C4-2B (cell line): ENCODE results near the gene KDM4F.
"Not testable (repeated sequence)": the region's sequence is repeated elsewhere in the genome, so short reads cannot be mapped to it uniquely, and the experiment has no call there.

Experiments
- H3K27ac ChIP-seq: fragments of 450-650 bp; 2 replicates; pipeline ENCODE4 v1.5.1; 2017
- CTCF ChIP-seq: fragments of 450-650 bp; conservative IDR thresholded peaks from 2 replicates; pipeline ENCODE4 v1.5.1; 2017; ENCODE audit warnings: mild to moderate bottlenecking
- ZFX ChIP-seq: fragments of 450-650 bp; IDR thresholded peaks from 2 replicates; pipeline ENCODE4 v1.6.1; 2017

Gene KDM4F

GRCh38 chr11:95049122-95049521 is at the start of gene KDM4F:
Gene KDM4F, plus strand, starts transcription at chr11:95049422.
- H3K27ac ChIP-seq, result not testable (repeated sequence)

- TF ChIP-seq ZFX (no peak), CTCF (no peak)
- H3K27ac ChIP-seq, result no peak overlapping the region
Measured at GRCh38 chr11:95003716-95004115, 45.5 kb upstream of the KDM4F start.

- H3K27ac ChIP-seq, result no peak overlapping the region
- no peak for TF ChIP-seq ZFX
- TF ChIP-seq CTCF, result no peak
Measured at GRCh38 chr11:95005642-95006041, 43.6 kb upstream of the KDM4F start.

- H3K27ac ChIP-seq, result no peak overlapping the region
- TF ChIP-seq ZFX, result no peak
- no peak for TF ChIP-seq CTCF
Measured at GRCh38 chr11:95011376-95011775, 37.8 kb upstream of the KDM4F start.

- no peak for TF ChIP-seq CTCF
Measured at GRCh38 chr11:95014184-95014821, 34.9 kb upstream of the KDM4F start.

GRCh38 chr11:95016139-95016538 is 33.1 kb upstream of the KDM4F start:
- no peak overlapping the region for H3K27ac ChIP-seq
- no peak for TF ChIP-seq ZFX
- no peak for TF ChIP-seq CTCF

More at GRCh38 chr11:95014184-95014821, 34.9 kb upstream of the KDM4F start:
- H3K27ac ChIP-seq, result no peak overlapping the region

GRCh38 chr11:95021468-95021867 is 27.8 kb upstream of the KDM4F start:
- H3K27ac ChIP-seq, result not testable (repeated sequence)

GRCh38 chr11:95024958-95025357 is 24.3 kb upstream of the KDM4F start, which contains the start of gene KDM4E:
Gene KDM4E, plus strand, starts transcription at chr11:95025258. Its CDS starts 300 bp downstream, at chr11:95025558.
- H3K27ac ChIP-seq, result no peak within 1 kb of the TSS
- TF ChIP-seq ZFX (no peak), CTCF (no peak)

- not testable (repeated sequence) for H3K27ac ChIP-seq
Measured at GRCh38 chr11:95025594-95025993, 23.6 kb upstream of the KDM4F start.
